Measurements from ENCODE around the gene COQ7. TPM values are rescaled to one million over a fixed set of nuclear protein-coding genes. Genes with fewer than 3 reads are reported as not detected.

Gene COQ7
- total and polyA plus RNA-seq, 8 donors = 15.1 to 32.0 (median 28.5) TPM

DNA sequence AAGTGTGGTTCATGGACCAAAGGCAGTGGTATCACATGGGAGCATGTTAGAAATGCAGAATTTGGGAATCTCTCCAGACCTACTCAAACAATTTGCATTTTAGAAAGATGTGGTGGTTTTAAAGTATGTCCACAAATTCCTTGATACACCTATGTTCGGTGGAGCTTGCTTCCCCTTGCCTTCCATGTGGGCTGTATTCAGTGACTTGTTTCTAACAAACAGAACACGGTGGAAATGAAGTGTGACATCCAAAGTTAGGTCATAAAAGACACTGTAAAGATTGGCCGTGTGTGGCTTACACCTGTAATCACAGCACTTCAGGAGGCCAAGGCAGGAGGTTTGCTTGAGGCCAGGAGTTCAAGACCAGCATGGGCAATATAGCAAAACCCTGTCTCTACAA lies 16.7 kb downstream of the COQ7 start:
- no peak for ATAC-seq
- Histone ChIP-seq H3K4me3 (no peak overlapping the region), H3K27ac (no peak overlapping the region), H3K4me1 (peaks cover 7 to 18% of the 10 kb centered on the region in 2 donors), H3K36me3 (peaks cover 0 to 22% of the 10 kb centered on the region in 2 donors), H3K9me3 (no peaks in the 10 kb centered on the region), H3K27me3 (peaks cover 0 to 12% of the 10 kb centered on the region in 2 donors)
- TF ChIP-seq, protein P1, sequence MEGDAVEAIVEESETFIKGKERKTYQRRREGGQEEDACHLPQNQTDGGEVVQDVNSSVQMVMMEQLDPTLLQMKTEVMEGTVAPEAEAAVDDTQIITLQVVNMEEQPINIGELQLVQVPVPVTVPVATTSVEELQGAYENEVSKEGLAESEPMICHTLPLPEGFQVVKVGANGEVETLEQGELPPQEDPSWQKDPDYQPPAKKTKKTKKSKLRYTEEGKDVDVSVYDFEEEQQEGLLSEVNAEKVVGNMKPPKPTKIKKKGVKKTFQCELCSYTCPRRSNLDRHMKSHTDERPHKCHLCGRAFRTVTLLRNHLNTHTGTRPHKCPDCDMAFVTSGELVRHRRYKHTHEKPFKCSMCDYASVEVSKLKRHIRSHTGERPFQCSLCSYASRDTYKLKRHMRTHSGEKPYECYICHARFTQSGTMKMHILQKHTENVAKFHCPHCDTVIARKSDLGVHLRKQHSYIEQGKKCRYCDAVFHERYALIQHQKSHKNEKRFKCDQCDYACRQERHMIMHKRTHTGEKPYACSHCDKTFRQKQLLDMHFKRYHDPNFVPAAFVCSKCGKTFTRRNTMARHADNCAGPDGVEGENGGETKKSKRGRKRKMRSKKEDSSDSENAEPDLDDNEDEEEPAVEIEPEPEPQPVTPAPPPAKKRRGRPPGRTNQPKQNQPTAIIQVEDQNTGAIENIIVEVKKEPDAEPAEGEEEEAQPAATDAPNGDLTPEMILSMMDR (IDR thresholded peaks at IDR 0.05) = no peak
- intact Hi-C loops (cut with DNase I) = loop anchor here in 1 of 2 donors (10.0 kb wide), 1 partner anchor 81 kb away; the partner anchor contains the start of gene SYT17
- no peak for DNase-seq

DNA sequence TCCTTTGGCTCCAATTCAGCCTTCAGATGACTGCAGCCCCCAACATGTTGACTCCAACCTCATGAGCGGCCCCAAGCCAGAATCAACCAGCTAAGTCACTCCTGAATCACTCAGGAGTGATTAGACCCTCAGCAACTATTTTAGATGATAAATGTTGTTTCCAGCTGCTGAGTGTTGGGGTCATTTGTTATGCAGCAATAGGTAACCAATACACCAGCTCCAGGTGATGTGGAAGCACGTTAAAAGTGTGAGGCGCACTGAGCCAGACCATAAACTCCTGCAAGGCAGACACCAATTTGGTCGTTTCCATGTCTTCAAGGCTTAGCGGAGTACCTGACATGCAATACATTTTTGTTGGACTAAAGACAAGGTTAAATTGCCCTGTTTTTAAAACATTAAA lies 17.5 kb downstream of the COQ7 start:
- no peak for ATAC-seq

DNA sequence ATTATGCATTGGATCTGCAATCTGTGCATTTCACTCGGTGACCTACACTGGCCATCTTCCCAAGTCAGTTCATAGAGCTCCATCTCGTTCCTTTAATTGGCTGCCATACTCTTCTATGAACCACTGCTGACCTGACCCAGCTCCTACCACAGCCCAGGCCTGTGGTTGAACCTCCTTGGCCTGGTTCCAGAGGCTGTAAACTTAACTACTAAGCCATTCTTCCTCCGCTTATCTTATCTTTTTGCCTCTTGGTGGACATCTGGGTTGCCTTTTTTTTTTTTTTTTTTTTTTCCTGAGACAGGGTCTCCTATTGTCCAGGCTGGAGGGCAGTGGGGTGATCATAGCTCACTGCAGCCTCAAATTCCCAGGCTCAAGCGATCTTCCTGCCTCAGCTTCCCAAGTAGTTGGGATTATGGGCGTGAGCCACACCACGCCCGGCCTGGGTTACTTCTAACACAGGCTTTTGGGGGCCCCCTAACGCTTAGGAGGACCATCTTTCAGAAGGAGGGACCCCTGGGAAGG lies 18.3 kb downstream of the COQ7 start:
- ATAC-seq (no peak), DNase-seq (no peak)
- no peak overlapping the region for H3K4me3 ChIP-seq
- H3K4me1 ChIP-seq = peaks cover 7 to 18% of the 10 kb centered on the region in 2 donors
- H3K27me3 ChIP-seq = peaks cover 0 to 12% of the 10 kb centered on the region in 2 donors
- H3K27ac ChIP-seq = no peak overlapping the region
- intact Hi-C loops (cut with DNase I) = loop anchor here in 1 of 2 donors (10.0 kb wide), 1 partner anchor 79 kb away; the partner anchor contains the start of gene SYT17
- no peaks in the 10 kb centered on the region for H3K9me3 ChIP-seq
- peaks cover 0 to 12% of the 10 kb centered on the region in 2 donors for H3K36me3 ChIP-seq
- TF ChIP-seq, protein P1 (IDR thresholded peaks at IDR 0.05) = no peak

More for the DNA sequence above, 17.5 kb downstream of the COQ7 start:
- no peak overlapping the region for H3K27ac ChIP-seq
- H3K4me1 ChIP-seq = peaks cover 7 to 18% of the 10 kb centered on the region in 2 donors
- H3K4me3 ChIP-seq = no peak overlapping the region
- no peak for DNase-seq
- H3K36me3 ChIP-seq = peaks cover 0 to 16% of the 10 kb centered on the region in 2 donors
- H3K27me3 ChIP-seq = peaks cover 0 to 12% of the 10 kb centered on the region in 2 donors
- intact Hi-C loops (cut with DNase I) = loop anchor here in 1 of 2 donors (10.0 kb wide), 1 partner anchor 80 kb away; the partner anchor contains the start of gene SYT17
- H3K9me3 ChIP-seq = no peaks in the 10 kb centered on the region
- TF ChIP-seq, protein P1 (IDR thresholded peaks at IDR 0.05) = no peak

DNA sequence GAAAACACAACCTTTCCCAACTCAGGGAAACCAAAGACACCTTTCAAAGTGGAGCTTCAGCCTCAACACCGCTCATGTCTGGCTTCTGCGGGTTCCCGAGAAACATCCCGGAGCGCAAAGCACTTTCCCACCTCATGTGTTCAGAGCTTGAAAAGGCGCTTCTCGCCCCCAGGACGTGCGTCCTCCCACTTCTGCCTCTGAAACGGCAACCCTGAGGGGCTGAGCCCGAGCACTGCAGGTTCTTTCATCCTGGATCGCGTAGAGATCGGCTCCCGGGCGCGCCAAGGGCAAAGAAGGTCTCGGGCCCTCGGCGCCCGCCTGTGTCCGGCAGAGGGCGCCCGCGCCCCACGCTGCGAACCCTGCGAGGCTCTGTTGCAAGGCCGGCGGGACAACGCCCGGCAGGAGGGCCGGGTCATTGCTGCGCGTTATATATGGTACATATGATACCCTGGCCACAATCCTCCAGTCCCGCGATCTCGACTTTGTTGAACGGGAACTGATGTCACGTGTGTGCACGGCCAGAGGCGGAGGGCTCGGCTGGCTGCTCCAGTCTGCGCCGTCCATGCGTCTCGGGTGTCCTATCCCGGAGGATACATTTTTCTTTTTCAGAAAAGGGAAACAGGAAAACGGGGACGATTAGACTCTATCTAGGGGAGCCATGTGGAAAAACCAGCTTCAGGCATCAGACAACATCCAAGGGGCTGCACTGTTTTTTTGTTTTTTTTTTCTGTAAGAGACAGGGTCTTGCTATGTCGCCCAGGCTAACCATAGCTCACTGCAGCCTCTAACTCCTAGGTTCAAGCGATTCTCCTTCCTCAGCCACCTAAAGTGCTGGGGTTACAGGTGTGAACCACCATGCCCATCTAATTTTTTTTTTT lies 19.1 kb downstream of the COQ7 start:
- peaks cover 0 to 6% of the 10 kb centered on the region in 2 donors for H3K36me3 ChIP-seq
- H3K4me3 ChIP-seq = peak overlapping the region; percentile 34 to 36
- TF ChIP-seq, protein P1 (IDR thresholded peaks at IDR 0.05) = peak; percentile 98 to 99
- intact Hi-C loops (cut with DNase I) = loop anchor here in 1 of 2 donors (10.0 kb wide), 1 partner anchor 78 kb away; the partner anchor contains the start of gene SYT17
- peaks cover 0 to 12% of the 10 kb centered on the region in 2 donors for H3K27me3 ChIP-seq
- peak; percentile 100 for ATAC-seq
- peak; percentile 88 to 99 (median 93) for DNase-seq
- H3K4me1 ChIP-seq = peaks cover 7 to 18% of the 10 kb centered on the region in 2 donors
- H3K27ac ChIP-seq = peak overlapping the region in 1 of 2 donors; percentile 14
- no peaks in the 10 kb centered on the region for H3K9me3 ChIP-seq
